ENCODE results near the gene LIN9. TPM values are rescaled to one million over a fixed set of nuclear protein-coding genes. Genes with fewer than 3 reads are reported as not detected.

LIN9 gene
- 4.6 TPM for total RNA-seq
- long read RNA-seq, partial matches to known transcripts = 0 of 9 reads
- long read RNA-seq, other reads (novel, unspliced or antisense) = 5 of 9 reads

GRCh38 chr1:226308723-226309397, at the start of gene LIN9:
LIN9 (minus strand) TSS chr1:226309164; CDS start chr1:226309139, 25 bp downstream.
- ATAC-seq (peak; percentile 97), DNase-seq (peak; percentile 95)
- no peaks in the 10 kb centered on the region for H3K9me3 ChIP-seq
- H3K4me3 ChIP-seq = peak within 1 kb of the TSS; percentile 93
- H3K27me3 ChIP-seq = no peaks in the 10 kb centered on the region
- peaks cover 6% of the 10 kb centered on the region for H3K4me1 ChIP-seq
- no peak for TF ChIP-seq CTCF (IDR thresholded peaks at IDR 0.05)
- intact Hi-C loops (cut with DNase I) = no loop called here
- H3K27ac ChIP-seq = peak within 1 kb of the TSS; percentile 75
- H3K36me3 ChIP-seq = no peaks in the 10 kb centered on the region

DNA sequence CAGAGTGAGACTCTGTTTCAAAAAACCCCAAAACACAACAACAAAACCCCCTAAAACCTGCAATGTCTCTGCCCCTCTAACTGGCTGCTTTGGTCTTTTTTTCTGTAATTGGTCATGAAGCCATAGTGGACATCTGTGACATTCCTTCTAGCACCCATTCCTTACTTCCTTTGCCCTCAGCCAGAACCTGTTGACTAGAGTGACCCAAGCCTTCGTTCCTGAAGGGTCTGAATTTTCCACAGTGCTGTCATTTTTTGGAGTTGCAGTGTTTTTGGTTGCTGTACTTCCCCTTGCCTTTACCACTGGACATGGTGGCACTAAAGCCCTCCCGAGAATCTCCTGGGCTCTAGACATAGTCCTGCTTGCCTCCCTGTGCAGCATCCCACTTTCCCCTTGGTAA, 48.5 kb upstream of the LIN9 start:
- no peak for TF ChIP-seq CTCF (IDR thresholded peaks at IDR 0.05)
- peaks cover 43% of the 10 kb centered on the region for H3K36me3 ChIP-seq
- H3K27ac ChIP-seq = no peak overlapping the region
- DNase-seq (no peak), ATAC-seq (no peak)
- intact Hi-C loops (cut with DNase I) = no loop called here
- no peak overlapping the region for H3K4me3 ChIP-seq
- H3K4me1 ChIP-seq = no peaks in the 10 kb centered on the region
- no peaks in the 10 kb centered on the region for H3K9me3 ChIP-seq
- no peaks in the 10 kb centered on the region for H3K27me3 ChIP-seq

DNA sequence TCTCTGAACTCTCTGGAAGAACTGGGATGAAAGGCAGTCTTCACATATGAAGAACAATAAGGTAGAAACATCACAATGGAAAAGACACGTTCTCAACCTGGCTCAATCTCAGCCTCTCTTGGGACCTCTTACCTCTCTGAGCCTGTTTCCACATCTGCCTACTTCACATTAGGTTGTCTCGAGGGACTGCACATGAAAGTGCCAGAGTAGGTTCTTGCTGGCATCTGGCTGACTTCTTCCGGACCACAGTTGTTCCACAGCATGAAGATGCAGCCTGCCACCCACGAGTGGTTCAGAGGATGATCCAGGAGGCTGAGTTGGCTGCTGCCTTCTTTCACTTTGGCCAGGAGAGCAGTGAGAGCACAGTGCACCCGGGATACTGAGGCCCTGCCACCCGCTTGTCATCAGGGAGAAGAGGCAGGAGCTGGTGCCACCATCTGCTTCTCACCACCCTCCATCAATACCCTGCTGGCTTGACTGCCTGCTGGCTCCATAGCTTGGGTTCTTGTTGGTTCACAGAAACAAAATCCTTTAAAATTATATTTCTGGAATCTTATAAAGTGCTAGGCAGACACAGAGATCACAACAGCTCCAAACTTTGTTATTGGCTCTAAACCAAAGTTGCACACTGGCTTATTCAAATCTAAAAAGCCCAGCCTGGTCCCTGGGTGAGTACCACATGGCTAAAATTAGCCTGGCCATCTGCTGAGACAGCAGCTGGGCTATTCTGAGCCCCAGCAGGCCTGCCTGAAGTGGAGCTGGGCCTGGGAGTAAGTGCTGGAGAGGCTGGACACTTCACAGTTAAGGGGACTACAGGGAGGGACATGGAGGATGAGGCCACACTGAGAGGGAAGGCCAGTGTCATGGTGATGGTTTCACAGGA, 46.9 kb upstream of the LIN9 start:
- no peak overlapping the region for H3K27ac ChIP-seq
- DNase-seq (no peak), ATAC-seq (peak; percentile 21)
- no peak for TF ChIP-seq CTCF (IDR thresholded peaks at IDR 0.05)
- no peaks in the 10 kb centered on the region for H3K4me1 ChIP-seq
- intact Hi-C loops (cut with DNase I) = no loop called here
- no peaks in the 10 kb centered on the region for H3K27me3 ChIP-seq
- H3K9me3 ChIP-seq = no peaks in the 10 kb centered on the region
- no peak overlapping the region for H3K4me3 ChIP-seq
- H3K36me3 ChIP-seq = peaks cover 27% of the 10 kb centered on the region

GRCh38 chr1:226355016-226355415, 46.1 kb upstream of the LIN9 start:
- intact Hi-C loops (cut with DNase I) = no loop called here

More at GRCh38 chr1:226355016-226355415, 46.1 kb upstream of the LIN9 start:
- TF ChIP-seq CTCF (IDR thresholded peaks at IDR 0.05) = no peak
- Histone ChIP-seq H3K36me3 (peaks cover 19% of the 10 kb centered on the region), H3K4me3 (no peak overlapping the region), H3K9me3 (no peaks in the 10 kb centered on the region), H3K4me1 (no peaks in the 10 kb centered on the region), H3K27ac (no peak overlapping the region), H3K27me3 (no peaks in the 10 kb centered on the region)
- no peak for ATAC-seq
- DNase-seq = no peak
